H9 (cell line): ENCODE data around the gene CENPP. TPM values are rescaled to one million over a fixed set of nuclear protein-coding genes. Genes with fewer than 3 reads are reported as not detected.

Source experiments
- DNase-seq: peaks from one replicate; pipeline ENCODE4 v3.0.0-alpha.2; 2017
- H2AFZ ChIP-seq: one replicate; pipeline ENCODE4 v1.6.1; 2013; ENCODE audit warnings: mild to moderate bottlenecking, low read length, control low read depth, moderate library complexity
- H2AK5ac ChIP-seq: 2 replicates; pipeline ENCODE4 v1.6.1; 2013; ENCODE audit warnings: low read length, control low read depth, mixed read lengths; ENCODE audit not compliant: insufficient read length
- H2BK120ac ChIP-seq: one replicate; pipeline ENCODE4 v1.6.1; 2013; ENCODE audit warnings: low read depth, mild to moderate bottlenecking, low read length, control low read depth, inconsistent platforms; ENCODE audit not compliant: poor library complexity, severe bottlenecking
- H2BK12ac ChIP-seq: 2 replicates; pipeline ENCODE4 v1.6.1; 2013; ENCODE audit warnings: low read length, control low read depth, mixed read lengths, low read depth; ENCODE audit not compliant: insufficient read length
- H2BK15ac ChIP-seq: 2 replicates; pipeline ENCODE4 v1.6.1; 2013; ENCODE audit warnings: low read depth, low read length, control low read depth
- H2BK20ac ChIP-seq: one replicate; pipeline ENCODE4 v1.6.1; 2013; ENCODE audit warnings: low read depth, mild to moderate bottlenecking, low read length, control low read depth, inconsistent platforms; ENCODE audit not compliant: poor library complexity, severe bottlenecking
- H2BK5ac ChIP-seq: 2 replicates; pipeline ENCODE4 v1.6.1; 2013; ENCODE audit warnings: low read length, control low read depth, mixed read lengths; ENCODE audit not compliant: insufficient read length
- H3K14ac ChIP-seq: 2 replicates; pipeline ENCODE4 v1.6.1; 2013; ENCODE audit warnings: low read length, control low read depth; ENCODE audit not compliant: insufficient read depth
- H3K18ac ChIP-seq: 2 replicates; pipeline ENCODE4 v1.6.1; 2013; ENCODE audit warnings: low read depth, mild to moderate bottlenecking, mixed read lengths, low read length, control low read depth; ENCODE audit not compliant: insufficient read length
- H3K23ac ChIP-seq: 2 replicates; pipeline ENCODE4 v1.6.1; 2013; ENCODE audit warnings: low read length, control low read depth, mixed read lengths, low read depth; ENCODE audit not compliant: insufficient read length
- H3K23me2 ChIP-seq: 2 replicates; pipeline ENCODE4 v1.6.1; 2013; ENCODE audit warnings: low read depth, mild to moderate bottlenecking, mixed read lengths, low read length, control low read depth; ENCODE audit not compliant: insufficient read length, poor library complexity, severe bottlenecking
- H3K27ac ChIP-seq: 2 replicates; pipeline ENCODE4 v1.5.1; 2013; ENCODE audit warnings: low read length, control low read depth, mixed read lengths, low read depth; ENCODE audit not compliant: insufficient read length
- H3K27me3 ChIP-seq: 2 replicates; pipeline ENCODE4 v1.6.1; 2013; ENCODE audit warnings: low read length, control low read depth, inconsistent platforms; ENCODE audit not compliant: insufficient read depth
- H3K4ac ChIP-seq: 2 replicates; pipeline ENCODE4 v1.6.1; 2013; ENCODE audit warnings: low read depth, mild to moderate bottlenecking, control low read depth, inconsistent platforms, low read length, moderate library complexity
- H3K4me1 ChIP-seq: 2 replicates; pipeline ENCODE4 v1.6.1; 2013; ENCODE audit warnings: low read length, control low read depth, inconsistent platforms; ENCODE audit not compliant: insufficient read depth
- H3K4me2 ChIP-seq: 2 replicates; pipeline ENCODE4 v1.6.1; 2013; ENCODE audit warnings: low read length, control low read depth, mixed read lengths; ENCODE audit not compliant: insufficient read length, insufficient read depth
- H3K56ac ChIP-seq: 2 replicates; pipeline ENCODE4 v1.6.1; 2013; ENCODE audit warnings: low read depth, mild to moderate bottlenecking, mixed read lengths, low read length, control low read depth; ENCODE audit not compliant: insufficient read length
- H3K79me1 ChIP-seq: 2 replicates; pipeline ENCODE4 v1.6.1; 2013; ENCODE audit warnings: low read depth, mild to moderate bottlenecking, moderate library complexity, low read length, control low read depth, inconsistent platforms; ENCODE audit not compliant: insufficient read depth, poor library complexity, severe bottlenecking
- H3K79me2 ChIP-seq: 2 replicates; pipeline ENCODE4 v1.6.1; 2013; ENCODE audit warnings: low read length, control low read depth, inconsistent platforms; ENCODE audit not compliant: insufficient read depth
- H3K9ac ChIP-seq: 2 replicates; pipeline ENCODE4 v1.6.1; 2013; ENCODE audit warnings: low read length, control low read depth, mixed read lengths; ENCODE audit not compliant: insufficient read length; ENCODE audit errors: extremely low read depth
- H3K9me3 ChIP-seq: one replicate; pipeline ENCODE4 v1.6.1; 2013; ENCODE audit warnings: low read depth, low read length, inconsistent platforms; ENCODE audit not compliant: control insufficient read depth
- H3T11ph ChIP-seq: one replicate; pipeline ENCODE4 v1.6.1; 2013; ENCODE audit warnings: mild to moderate bottlenecking, low read length, control low read depth, inconsistent platforms
- H4K20me1 ChIP-seq: one replicate; pipeline ENCODE4 v1.6.1; 2013; ENCODE audit not compliant: control insufficient read depth, insufficient read length, insufficient read depth
- H4K5ac ChIP-seq: 2 replicates; pipeline ENCODE4 v1.6.1; 2013; ENCODE audit warnings: low read depth, mild to moderate bottlenecking, mixed read lengths, low read length, control low read depth; ENCODE audit not compliant: insufficient read length
- H4K8ac ChIP-seq: replicated peaks from 2 replicates; pipeline ENCODE4 v1.6.1; 2013; ENCODE audit warnings: low read length, control low read depth, mixed read lengths, low read depth; ENCODE audit not compliant: insufficient read length
- H4K91ac ChIP-seq: 2 replicates; pipeline ENCODE4 v1.6.1; 2013; ENCODE audit warnings: low read depth, mild to moderate bottlenecking, moderate library complexity, mixed read lengths, low read length, control low read depth; ENCODE audit not compliant: insufficient read length
- H3K27ac Mint-ChIP-seq, 3 experiments: 2 replicates in 2 of 3; 3 replicates in 1 of 3; pipeline ENCODE4 v1.8.0; 2020 to 2021; ENCODE audit warnings: mixed read lengths in 3 of 3, mild to moderate bottlenecking in 1 of 3, moderate library complexity in 1 of 3
- H3K27me3 Mint-ChIP-seq: 2 replicates; pipeline ENCODE4 v1.8.0; 2021; ENCODE audit warnings: low read depth, mild to moderate bottlenecking, moderate library complexity, mixed read lengths
- H3K36me3 Mint-ChIP-seq, 3 experiments: 2 replicates in 2 of 3; 3 replicates in 1 of 3; pipeline ENCODE4 v1.8.0; 2020 to 2021; ENCODE audit warnings: low read depth in 3 of 3, mixed read lengths in 3 of 3; ENCODE audit not compliant: insufficient read depth in 1 of 3
- H3K4me1 Mint-ChIP-seq, 2 experiments: 2 replicates each; pipeline ENCODE4 v1.8.0; 2020; ENCODE audit warnings: mixed read lengths in 2 of 2
- H3K4me3 Mint-ChIP-seq, 2 experiments: 2 replicates in 1 of 2; 3 replicates in 1 of 2; pipeline ENCODE4 v1.8.0; 2020 to 2021; ENCODE audit warnings: mild to moderate bottlenecking in 2 of 2, mixed read lengths in 2 of 2, moderate library complexity in 1 of 2
- H3K9me3 Mint-ChIP-seq, 2 experiments: 2 replicates in 1 of 2; 3 replicates in 1 of 2; pipeline ENCODE4 v1.8.0; 2020; ENCODE audit warnings: mild to moderate bottlenecking in 2 of 2, mixed read lengths in 2 of 2, moderate library complexity in 1 of 2
- CTCF ChIP-seq: fragments of 200-600 bp; sonication (generic); conservative IDR thresholded peaks from 3 replicates; pipeline ENCODE4 v1.8.0; 2021; ENCODE audit warnings: antibody characterized with exemption, mild to moderate bottlenecking
- WGBS: extraction: QIAGEN DNeasy Blood & Tissue Kit; methylation state at CpG from one replicate; pipeline ENCODE4 v1.1.7; 2013; ENCODE audit warnings: missing lambda C conversion rate, low lambda C conversion rate, mixed read lengths; ENCODE audit not compliant: insufficient read length; ENCODE audit errors: extremely low coverage; 5-methylcytosine and 5-hydroxymethylcytosine counted together
- total RNA-seq: library from RNA; stranded (reverse); gene quantifications from 2 replicates; pipeline ENCODE4 v1.2.1, GENCODE V29; 2021

The CENPP gene
- total RNA-seq, 1 experiment from 2014 or later = 9.1 TPM

GRCh38 chr9:92513349-92513748, 187.6 kb downstream of the CENPP start:
- no peak overlapping the region for H3K27ac Mint-ChIP-seq
- no peaks in the 10 kb centered on the region for H3K9me3 Mint-ChIP-seq
- no peak overlapping the region for H3T11ph ChIP-seq
- no peak overlapping the region for H3K27ac ChIP-seq
- H2BK15ac ChIP-seq = no peak overlapping the region
- WGBS = no CpG with 5 or more reads among the region's 3 CpGs
- H3K4me1 ChIP-seq = peaks cover 4% of the 10 kb centered on the region; the same call in 1 of the 2 replicates
- H4K5ac ChIP-seq = no peak overlapping the region
- no peaks in the 10 kb centered on the region for H3K9me3 ChIP-seq
- no peak overlapping the region for H3K23ac ChIP-seq
- H2BK20ac ChIP-seq = no peak overlapping the region
- no peak overlapping the region for H3K56ac ChIP-seq
- H3K27me3 ChIP-seq = no peaks in the 10 kb centered on the region
- TF ChIP-seq CTCF = no peak
- no peaks in the 10 kb centered on the region for H4K20me1 ChIP-seq
- no peak overlapping the region for H2BK5ac ChIP-seq
- H4K91ac ChIP-seq = no peak overlapping the region
- H3K23me2 ChIP-seq = no peaks in the 10 kb centered on the region
- H3K36me3 Mint-ChIP-seq = no peaks in the 10 kb centered on the region
- H2AFZ ChIP-seq = no peak overlapping the region
- DNase-seq = no peak
- H3K79me2 ChIP-seq = no peaks in the 10 kb centered on the region
- no peak overlapping the region for H2BK120ac ChIP-seq
- H3K4me1 Mint-ChIP-seq = peaks cover 15 to 19% of the 10 kb centered on the region in 2 experiments
- H3K9ac ChIP-seq = no peak overlapping the region
- no peaks in the 10 kb centered on the region for H3K27me3 Mint-ChIP-seq
- no peak overlapping the region for H4K8ac ChIP-seq
- H3K18ac ChIP-seq = no peak overlapping the region
- no peak overlapping the region for H2BK12ac ChIP-seq
- H3K79me1 ChIP-seq = no peaks in the 10 kb centered on the region
- no peak overlapping the region for H3K14ac ChIP-seq
- no peak overlapping the region for H2AK5ac ChIP-seq
- no peak overlapping the region for H3K4me2 ChIP-seq
- no peak overlapping the region for H3K4me3 Mint-ChIP-seq
- no peak overlapping the region for H3K4ac ChIP-seq
